NCI-H146 treated with DMSO at 0.1 percent for 48 hours (cell line): ENCODE measurements around the gene UBE2H.
"Not testable (repeated sequence)": the region's sequence is repeated elsewhere in the genome, so short reads cannot be mapped to it uniquely, and the experiment has no call there.

ENCODE experiments used
- DNase-seq: peaks from one replicate; lab custom pipeline; 2025; ENCODE audit not compliant: unreplicated experiment; lab: John Stamatoyannopoulos, UW

UBE2H gene

DNA sequence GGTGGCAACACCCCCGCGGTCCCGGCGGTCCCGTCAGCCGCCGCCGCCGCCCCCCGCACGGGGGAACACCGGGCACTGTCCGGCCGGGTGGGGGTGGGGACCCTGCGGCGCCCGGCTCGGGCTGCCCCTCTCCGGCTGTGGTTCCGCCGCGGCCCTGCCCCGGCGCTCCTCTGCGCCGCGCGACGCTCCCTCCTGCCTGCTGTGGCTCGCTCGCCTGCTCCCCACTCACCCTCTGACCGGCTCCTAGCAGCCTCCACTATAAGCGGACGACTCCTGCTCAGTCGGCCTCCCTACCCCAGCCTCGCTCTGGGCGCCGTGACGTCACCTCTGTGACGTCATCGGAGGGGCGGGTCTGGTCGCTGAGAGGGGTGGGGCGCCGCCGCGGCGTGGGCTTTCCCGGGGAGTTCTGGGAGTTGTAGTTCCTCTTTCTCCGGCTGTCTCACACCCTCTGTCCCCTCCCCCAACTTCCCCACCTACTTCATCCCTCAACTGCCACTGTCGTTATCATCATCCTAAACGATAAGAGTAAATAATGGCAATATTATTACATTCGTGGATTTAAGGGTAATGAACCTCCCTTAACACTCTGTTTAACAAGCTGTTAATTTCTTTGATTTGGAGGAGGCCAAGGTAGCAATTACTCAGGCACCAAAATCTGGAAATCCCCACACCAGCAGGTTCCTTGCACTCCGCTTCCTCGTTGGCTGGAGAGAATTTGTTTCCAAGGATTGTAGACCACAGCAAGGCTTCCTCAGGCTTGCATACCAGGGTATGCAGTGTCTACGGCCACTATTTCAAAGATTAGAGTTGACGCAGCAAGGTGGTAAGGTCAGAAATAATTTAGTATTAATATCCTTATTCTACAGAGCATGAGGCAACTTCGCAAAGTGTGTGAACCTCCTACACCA is at the start of gene UBE2H:
Gene UBE2H, minus strand, starts transcription at position 308 of the 908 bp plus-strand sequence. CDS start 405 bp downstream, outside the sequence.
- peak; percentile 85 for DNase-seq

DNA sequence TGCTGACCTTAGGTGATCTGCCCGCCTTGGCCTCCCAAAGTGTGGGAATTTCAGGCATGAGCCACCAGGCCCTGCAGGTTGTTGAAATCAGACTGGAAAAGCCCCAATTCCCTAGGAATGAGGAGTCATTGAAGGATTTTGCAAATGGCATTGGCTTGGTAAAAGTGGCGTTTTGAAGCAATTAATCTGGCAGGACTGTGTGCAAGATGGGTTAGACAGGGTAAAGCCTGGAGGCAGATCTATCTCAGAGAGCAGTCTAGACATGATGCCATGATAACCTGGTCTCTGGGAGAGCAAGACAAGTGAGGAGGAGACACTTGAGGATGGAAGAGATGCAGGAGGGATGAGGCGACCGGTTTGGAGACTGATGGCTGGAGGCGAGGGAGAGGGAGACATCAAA is 45.7 kb upstream of the UBE2H start:
- DNase-seq: no peak

DNA sequence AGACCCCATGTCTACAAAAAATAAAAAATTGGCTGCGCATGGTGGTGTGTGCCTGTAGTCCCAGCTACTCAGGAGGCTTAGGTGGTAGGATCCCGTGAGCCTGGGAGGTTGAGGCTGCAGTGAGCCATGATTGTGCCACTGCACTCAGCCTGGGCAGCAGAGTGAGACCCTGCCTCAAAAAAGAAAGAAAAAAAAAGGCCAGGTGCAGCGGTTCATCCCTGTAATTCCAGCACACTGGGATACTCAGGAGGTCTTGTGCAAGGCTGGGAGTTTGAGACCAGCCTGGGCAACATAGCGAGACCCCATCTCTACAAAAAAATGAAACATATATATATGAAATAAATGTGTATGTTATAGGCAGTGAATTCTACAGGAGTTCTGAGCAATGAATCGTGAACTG is 44.5 kb upstream of the UBE2H start:
- no peak for DNase-seq

DNA sequence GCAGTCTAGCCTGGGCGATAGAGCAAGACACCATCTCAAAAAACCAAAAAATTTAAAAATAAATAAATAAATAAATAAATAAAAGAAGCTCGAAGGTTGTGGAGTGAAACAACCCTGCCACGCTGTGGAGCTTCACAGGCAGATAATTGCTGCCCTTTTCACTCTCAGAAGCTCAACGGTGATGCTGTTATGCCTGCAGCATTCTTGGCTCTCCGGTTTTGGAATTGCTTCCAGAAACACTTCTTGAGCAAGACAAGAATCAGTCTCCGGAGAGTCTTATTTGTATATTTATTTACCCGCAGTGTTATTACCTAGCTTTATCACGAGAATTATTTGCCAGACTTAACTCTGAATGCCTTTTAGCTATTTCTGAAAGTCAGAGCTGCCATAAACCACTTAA is 40.5 kb upstream of the UBE2H start:
- DNase-seq: no peak

DNA sequence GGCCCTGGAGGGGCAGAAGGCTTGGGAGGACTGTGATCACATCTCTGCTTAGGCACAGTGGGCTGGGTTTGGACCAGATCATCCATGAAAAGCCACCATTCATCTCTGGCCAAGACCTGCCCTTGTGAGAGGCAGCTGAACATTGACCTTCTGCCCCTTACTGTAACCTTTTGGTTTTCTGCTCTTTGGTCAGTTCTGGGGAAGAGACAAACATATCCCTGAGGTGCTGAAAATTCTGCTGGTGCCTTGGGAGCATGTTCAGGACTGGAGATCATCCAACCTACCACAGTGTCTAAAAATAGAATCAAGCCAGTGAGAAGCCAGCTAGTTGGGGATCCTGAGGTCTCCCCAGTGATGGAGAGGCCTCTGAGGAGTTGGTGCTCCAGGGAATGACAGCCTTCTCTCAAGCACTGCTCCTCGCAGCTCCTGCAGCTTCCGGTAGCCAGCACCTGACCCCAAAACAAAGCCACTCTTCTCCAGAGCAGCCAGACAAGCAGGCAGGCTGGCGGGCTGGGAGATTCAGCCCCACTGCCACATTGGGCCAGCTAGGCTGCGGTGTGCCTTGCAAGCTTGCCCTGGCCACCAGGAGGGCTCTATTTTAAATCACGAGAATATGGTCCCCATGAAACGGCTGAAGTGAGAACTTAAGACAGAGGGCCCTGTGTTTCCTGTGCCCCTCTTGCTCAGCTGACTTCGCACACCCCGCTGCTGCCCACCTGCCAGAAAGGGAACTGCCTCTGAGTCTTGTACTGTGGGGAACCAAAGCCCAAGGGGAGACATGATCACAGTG is 37.8 kb upstream of the UBE2H start:
- no peak for DNase-seq

DNA sequence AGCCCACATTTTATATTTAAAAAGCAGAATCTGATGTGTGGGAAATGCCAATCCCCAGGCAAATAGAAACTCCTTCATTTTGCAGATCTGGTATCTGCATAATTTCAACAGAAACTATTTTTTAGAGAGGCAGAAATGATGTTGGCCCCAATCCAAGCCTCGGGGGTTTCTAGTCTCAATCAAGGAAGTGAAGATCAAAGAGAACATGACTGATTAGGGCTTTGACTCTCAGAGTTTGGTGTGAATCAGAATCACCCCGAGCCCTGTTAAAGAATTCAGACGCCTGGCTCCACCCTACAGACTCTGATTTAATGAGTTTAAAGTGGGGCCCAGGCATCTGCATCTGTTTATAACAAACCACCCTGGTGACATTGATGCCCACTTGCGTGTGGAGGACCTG is 36.7 kb upstream of the UBE2H start:
- DNase-seq: no peak

DNA sequence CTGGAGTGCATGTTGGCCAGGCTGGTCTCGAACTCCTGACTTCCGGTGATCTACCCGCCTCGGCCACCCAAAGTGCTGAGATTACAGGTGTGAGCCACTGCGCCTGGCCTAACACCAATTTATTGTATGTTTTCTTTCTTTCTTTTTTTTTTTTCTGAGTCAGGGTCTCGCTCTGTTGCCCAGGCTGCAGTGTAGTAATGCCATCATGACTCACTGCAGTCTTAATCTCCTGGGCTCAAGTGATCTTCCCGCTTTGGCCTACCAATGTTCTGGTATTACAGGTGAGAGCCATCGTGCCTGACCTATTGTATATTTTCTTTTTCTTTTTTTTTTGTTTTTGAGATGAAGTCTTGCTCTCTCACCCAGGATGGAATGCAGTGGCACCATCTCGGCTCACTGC is 33.8 kb upstream of the UBE2H start:
- DNase-seq: no peak

DNA sequence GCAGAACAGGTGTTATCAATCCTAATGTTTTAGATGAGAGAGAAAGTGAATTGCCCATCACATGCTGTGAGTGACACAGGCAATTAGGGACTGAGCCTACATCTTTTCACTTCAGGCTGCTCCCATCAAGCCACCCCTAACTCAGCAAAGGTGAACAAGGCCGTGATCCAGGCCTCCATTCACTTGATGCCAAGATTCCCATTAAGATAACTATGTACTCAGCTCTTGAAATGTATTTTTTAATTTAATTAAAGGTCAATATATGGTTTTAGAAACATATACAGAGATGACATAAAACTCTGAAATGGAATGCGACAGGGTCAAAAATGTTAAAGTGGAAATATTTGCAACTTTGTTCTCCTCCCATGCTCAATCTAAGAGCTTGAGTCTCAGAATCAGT is 27.9 kb upstream of the UBE2H start:
- DNase-seq: no peak

DNA sequence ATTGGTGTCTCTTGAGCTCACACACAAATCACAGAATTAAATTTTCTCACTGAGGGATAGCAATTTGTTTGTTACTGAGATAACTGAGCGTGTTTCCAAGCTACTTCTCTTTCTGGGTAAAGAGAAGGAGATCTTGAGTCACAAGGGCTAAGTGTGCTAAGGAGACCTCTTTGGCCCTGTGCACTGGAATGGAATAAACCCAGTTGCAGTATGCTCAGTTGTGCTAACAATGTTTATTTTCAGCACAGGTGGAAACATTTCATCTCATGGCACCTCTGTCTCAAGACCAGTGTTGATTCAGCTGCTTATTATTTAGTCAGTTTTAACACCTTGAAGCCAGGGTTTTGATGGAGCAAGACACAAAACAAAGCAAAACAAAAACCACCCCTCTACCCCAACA is 22.5 kb upstream of the UBE2H start:
- peak; percentile 83 for DNase-seq

DNA sequence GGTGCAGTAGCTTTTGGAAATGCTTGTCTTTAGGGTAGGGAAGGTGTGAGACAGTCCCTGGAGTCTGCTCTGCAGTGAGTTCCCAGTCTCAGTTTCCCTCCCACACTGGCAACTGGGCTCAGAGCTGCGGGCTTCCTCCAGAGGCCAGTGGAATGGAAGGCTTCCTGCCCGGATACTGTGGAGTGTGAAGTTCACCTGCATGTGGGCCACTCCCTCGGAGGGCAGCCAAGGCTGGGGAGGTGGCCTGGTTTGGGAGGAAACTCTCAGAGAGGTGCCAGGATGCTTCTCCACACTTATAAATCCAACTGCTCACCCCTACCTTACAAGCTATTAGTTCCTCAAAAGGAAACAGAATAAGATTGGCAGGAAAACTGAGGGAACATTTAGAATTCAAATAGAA is 18.1 kb upstream of the UBE2H start:
- no peak for DNase-seq

DNA sequence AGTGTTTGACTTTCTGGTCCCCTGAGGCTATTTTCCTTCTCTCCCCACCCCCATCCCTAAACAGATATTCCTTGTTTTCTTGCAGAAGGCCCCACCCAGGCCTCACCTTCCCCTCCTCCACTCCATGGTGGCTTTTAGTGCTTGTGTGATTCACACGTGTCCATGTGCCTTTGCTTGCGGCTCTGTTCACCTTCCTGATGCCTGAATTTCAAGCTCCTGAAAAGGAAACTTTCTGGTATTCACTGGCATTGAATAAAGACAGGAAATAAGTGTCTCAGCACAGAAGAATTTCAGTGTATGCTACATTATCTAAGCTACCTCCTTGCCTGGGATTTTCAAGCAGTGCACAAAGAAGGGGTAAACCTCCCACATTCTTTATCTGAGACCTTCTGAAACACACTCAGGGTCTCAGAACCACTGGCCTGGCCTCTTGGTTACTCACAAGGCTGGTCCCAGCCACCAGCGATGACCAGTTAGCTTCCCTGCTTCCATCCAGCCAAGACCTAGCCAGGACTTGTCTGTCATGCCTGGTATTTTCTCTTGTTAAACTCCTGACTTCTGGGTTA is 17.2 kb upstream of the UBE2H start:
- DNase-seq: no peak

DNA sequence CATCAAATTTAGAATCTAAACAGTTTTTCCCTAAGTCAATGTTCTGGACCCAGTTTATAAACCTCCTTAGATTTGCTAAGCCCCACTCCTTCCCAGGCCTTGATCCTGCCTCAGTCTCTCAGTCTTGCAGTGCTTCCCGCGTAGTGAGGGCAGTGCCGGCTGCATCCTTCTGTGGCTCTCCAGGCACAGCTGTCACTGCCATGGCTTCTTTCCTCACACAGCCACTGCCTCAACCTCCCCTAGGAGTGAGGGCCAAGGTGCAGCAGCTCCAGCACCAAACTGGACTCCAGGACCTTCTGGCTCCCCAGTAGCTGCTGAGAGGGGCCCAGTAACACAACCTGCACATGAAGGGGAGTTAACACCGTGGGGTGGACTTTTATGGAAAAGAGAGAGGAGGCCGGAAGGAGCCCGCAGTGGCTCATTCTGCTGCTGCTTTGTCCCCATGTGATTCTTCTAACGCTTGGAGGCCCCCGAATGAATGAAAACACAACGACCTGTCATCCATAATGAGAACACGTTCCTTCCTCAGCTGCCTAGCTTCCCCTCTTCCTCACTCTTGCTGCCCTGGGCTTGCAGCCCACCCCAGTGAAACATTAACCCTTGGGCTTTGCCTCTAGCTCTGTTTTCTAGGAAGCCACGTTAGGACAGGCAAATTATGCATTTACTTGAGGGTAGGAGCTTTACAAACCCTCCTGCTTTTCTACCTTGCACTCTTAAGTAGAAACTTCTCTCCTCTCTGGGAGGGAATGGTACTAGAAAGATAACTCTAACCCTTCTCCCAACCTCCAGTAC is 16.0 kb upstream of the UBE2H start:
- no peak for DNase-seq

DNA sequence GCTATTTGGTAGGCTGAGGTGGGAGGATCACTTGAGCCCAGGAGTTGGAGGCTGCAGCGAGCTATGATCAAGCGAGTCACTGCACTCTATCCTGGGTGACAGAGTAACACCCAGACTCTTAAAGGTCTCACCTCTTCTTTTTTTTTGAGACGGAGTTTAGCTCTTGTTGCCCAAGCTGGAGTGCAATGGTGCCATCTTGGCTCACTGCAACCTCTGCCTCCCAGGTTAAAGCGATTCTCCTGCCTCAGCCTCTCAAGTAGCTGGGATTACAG is 7.4 kb upstream of the UBE2H start:
- not testable (repeated sequence) for DNase-seq

DNA sequence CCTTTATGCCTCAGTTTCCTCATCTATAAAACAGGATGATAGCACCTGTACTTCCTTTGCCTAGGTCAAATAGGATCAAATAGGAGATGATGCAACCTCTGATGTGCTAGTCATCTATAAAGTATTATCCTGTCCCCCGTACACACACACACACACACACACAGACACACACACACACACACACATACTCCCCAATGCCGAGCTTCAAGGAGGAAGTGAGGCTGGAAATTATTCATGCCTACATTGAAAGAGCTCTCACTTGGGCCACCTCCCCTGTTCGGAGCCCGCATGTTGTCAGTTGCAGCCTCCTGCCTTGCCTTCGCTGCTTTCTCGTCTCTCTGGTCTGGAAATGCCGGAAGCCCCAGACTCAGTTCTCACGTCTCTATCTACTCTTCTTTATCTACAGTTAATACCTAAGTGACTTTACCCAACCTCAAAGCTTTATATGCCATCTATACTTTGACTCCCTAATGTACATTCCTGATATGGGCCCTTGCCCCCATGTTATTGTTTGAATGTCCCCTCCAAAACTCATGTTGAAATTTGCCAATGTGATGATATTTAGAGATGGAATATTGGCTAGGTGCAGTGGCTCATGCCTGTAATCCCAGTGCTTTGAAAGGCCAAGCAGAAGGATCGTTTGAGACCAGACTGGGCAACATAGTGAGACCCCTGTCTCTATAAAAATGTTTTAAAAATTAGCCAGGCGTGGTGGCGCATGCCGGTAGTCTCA is 6.9 kb upstream of the UBE2H start:
- no peak for DNase-seq

DNA sequence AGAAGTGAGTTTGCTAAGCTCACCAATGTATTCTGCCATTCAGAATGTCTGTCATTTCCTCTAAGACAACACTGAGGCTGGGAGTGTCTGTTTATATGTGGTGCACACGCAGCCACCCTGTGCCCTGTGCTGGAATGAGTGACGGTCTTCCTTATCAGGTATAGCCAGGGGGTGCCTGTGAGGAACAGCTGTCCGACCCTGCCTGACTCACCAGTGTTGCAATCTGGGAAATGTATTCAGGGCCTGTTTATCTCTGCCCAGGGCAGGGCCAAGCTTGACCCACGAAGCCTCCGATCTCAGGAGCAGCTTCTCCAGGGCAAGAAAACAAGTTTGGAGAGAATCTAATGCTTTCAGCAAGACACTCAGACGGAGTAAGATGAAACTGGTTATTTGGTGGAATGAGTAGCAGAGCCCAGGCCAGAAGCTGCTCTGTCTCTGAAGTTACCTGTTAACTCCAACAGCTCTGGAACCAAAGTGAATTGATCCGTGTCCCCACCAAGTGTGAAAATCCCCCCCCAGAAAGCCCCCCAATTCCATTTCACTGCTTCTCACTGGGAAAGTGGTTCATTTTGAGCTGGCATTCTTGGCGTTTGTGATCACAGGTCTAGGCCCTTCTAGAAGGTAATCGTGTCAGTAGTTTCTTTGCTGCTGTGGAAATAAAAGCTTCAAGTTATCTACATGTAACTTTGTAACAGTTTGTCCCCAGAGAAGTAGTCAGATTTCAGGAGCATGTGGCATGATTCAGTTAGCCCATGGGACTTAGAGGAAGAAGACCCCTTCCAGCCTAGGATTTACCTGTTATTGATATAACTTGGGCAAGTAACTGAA is 6.1 kb upstream of the UBE2H start:
- peak; percentile 55 for DNase-seq

DNA sequence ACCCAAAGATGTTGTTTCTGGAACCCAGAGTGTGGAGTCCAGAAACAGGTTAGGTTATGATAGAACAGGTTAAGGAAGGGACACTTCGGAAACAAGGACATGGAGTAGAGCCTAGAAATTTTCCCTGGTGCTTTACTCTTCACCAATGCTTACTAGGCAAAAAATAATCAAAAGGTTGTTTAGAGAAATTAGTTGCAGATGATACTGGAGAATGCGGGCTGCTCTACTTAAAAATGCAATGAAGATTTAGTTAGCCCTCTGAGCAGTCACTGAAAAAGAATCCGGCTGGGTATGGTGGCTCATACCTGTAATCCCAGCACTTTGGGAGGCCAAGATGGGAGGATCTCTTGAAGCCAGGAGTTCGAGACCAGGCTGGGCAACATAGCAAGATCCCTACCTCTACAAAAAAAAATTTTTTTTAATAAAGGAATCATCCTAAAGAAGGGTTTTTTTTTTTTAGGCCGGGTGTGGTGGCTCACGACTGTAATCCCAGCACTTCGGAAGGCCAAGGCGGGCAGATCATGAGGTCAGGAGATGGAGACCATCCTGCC is 3.3 kb upstream of the UBE2H start:
- DNase-seq: no peak

DNA sequence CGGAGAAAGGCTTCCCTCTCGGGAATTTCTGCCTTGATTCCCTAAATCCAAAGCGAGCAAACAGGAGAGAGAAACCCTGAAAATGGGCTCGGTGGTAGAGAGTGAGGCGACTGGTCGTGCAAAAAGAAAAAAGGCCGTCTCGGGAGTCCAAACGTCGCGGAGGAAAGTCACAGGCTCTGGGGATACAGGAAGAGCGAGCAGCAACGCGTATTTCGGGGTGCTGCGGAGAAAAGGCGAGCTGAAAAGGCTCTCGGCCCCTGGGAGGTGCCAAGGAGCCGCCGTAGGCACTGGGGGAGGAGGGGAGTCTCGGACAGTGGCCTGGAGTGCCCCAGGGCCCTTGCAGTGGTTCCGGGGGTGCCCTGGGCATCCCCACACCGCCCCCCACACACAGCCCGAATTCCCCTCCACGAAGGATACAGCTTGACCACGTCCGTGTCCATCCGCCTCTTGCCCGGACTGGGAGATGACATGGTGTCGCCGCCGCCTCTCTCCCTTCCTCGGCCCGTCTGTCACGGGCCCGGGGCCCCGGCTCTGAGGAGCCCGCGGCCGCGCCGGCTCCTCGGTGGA is 591 bp downstream of the UBE2H start:
- DNase-seq: no peak

DNA sequence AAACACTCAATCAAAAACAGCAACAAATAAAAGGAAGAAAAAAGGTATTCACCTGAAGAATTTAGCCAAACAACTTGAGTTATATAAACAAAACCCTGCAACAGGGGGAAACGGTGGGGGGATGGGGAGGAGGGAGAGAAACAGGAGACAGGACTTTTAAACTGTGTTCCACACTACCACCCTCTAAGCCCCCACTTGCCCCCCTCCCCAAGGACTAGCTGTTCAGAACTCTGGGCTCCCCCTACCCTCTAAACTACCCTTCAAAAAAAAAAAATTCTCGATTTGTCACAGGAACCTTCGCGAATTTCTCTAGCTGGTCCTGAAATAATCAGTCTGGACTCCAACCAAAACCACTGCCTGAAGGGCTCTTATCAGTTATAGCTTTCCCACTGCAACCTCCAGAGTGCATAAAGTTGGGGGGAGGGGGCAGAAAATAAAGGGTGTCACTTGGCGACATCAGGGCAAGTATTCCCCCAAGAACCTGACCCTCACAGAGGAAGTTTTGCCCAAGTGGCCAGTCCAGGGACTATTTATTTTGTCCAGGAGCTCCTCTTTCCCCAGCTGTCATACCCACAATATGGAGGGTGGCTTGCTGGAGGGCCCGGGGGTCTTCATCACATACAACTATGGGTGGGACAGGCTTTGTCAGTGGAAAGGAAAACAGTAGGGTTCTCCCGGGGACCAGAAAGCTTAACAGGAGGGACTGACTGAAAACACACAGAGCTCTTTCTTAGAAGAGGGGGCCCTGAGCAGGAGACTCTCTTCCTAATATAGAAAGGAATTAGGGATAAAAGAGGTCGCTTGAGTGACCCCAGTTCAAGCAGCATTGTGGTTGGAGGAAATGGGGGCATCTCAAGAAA is 1.3 kb downstream of the UBE2H start:
- no peak for DNase-seq
